Right atrium auricular region (tissue), 2 donors: Measurements from ENCODE around the gene L1TD1. TPM values are rescaled to one million over a fixed set of nuclear protein-coding genes. Genes with fewer than 3 reads are reported as not detected.
"Not testable (repeated sequence)": the region's sequence is repeated elsewhere in the genome, so short reads cannot be mapped to it uniquely, and the experiment has no call there.

Source experiments
- DNase-seq: peaks from one replicate; pipeline ENCODE4 v3.0.0-alpha.2; 2019; ENCODE audit warnings: low spot score
- H3K27ac ChIP-seq, 2 donors: fragments of 200-600 bp; sonication (generic); 1 replicate in 1 of 2; 2 replicates in 1 of 2; pipeline ENCODE4 v1.5.1; 2016 to 2019
- H3K27me3 ChIP-seq, 2 donors: fragments of 200-600 bp; sonication (generic); one replicate each; pipeline versions ENCODE4 v1.5.1 to v1.6.0; 2017 to 2019
- H3K36me3 ChIP-seq: fragments of 200-600 bp; sonication (generic); one replicate; pipeline ENCODE4 v1.5.1; 2016
- H3K4me1 ChIP-seq, 2 donors: fragments of 200-600 bp; sonication (generic); one replicate each; pipeline versions ENCODE4 v1.5.1 to v1.6.0; 2017 to 2019
- H3K4me3 ChIP-seq, 2 donors: fragments of 200-600 bp; sonication (generic); 1 replicate in 1 of 2; 2 replicates in 1 of 2; pipeline ENCODE4 v1.5.1; 2017 to 2019; ENCODE audit warnings: mild to moderate bottlenecking in 1 of 2, moderate library complexity in 1 of 2
- H3K9me3 ChIP-seq, 2 donors: fragments of 200-600 bp; sonication (generic); one replicate each; pipeline ENCODE4 v1.5.1; 2019
- total RNA-seq, 2 donors: library from RNA; depleted of rRNA; stranded (reverse); fragments of >200 nt; gene quantifications; one replicate each; pipeline ENCODE4 v1.1.0, GENCODE V29; 2016
- TF ChIP-seq, protein P1 (sequence below), 2 donors: fragments of 200-600 bp; sonication (generic); IDR thresholded peaks; one replicate each; pipeline ENCODE4 v1.5.1; 2019; ENCODE audit warnings: antibody characterized with exemption in 2 of 2

The L1TD1 gene
- total RNA-seq, 2 donors from 2014 or later, result not detected

DNA sequence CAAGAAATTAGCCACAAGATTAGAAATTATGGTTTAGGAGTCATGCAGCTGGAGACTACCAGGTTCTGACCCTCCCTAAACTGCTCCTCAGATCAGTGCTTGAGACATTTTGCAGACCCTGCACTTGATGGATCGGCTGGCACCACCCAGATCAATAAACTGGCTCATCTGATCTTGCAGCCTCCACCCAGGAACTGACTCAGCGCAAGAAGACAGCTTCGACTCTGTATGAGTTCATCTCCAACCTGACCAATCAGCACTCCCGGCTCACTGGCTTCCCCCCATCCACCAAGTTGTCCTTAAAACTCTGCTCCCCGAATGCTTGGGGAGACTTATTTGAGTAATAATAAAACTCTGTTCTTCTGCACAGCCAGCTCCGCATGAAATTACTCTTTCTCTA, 40.0 kb downstream of the L1TD1 start:
- Histone ChIP-seq H3K9me3 (no peaks in the 10 kb centered on the region), H3K27ac (no peak overlapping the region), H3K4me1 (no peaks in the 10 kb centered on the region), H3K27me3 (no peaks in the 10 kb centered on the region), H3K4me3 (no peak overlapping the region), H3K36me3 (no peaks in the 10 kb centered on the region)
- DNase-seq, result no peak
- TF ChIP-seq, protein P1, sequence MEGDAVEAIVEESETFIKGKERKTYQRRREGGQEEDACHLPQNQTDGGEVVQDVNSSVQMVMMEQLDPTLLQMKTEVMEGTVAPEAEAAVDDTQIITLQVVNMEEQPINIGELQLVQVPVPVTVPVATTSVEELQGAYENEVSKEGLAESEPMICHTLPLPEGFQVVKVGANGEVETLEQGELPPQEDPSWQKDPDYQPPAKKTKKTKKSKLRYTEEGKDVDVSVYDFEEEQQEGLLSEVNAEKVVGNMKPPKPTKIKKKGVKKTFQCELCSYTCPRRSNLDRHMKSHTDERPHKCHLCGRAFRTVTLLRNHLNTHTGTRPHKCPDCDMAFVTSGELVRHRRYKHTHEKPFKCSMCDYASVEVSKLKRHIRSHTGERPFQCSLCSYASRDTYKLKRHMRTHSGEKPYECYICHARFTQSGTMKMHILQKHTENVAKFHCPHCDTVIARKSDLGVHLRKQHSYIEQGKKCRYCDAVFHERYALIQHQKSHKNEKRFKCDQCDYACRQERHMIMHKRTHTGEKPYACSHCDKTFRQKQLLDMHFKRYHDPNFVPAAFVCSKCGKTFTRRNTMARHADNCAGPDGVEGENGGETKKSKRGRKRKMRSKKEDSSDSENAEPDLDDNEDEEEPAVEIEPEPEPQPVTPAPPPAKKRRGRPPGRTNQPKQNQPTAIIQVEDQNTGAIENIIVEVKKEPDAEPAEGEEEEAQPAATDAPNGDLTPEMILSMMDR (IDR thresholded peaks at IDR 0.05), result no peak

DNA sequence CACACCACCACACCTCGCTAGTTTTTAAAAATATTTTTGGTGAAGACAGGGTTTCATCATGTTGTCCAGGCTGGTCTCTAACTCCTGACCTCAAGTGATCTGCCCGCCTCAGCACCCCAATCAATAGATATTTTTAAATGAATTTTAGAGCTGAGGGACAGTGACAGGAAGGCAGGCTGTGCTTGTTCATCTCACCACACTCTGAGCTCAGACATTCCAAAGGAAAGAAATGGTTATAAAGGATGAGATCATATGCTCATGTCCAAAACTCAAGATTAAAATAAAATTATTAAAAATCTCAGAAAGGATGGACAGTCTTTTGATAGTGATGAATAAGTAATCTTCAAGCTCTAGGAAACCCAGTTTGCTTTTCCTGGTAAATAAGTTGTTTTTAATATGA, 40.9 kb downstream of the L1TD1 start:
- H3K4me3 ChIP-seq, result no peak overlapping the region
- no peaks in the 10 kb centered on the region for H3K27me3 ChIP-seq
- DNase-seq, result no peak
- no peaks in the 10 kb centered on the region for H3K4me1 ChIP-seq
- TF ChIP-seq, protein P1 (IDR thresholded peaks at IDR 0.05), result no peak
- no peaks in the 10 kb centered on the region for H3K9me3 ChIP-seq
- no peak overlapping the region for H3K27ac ChIP-seq
- H3K36me3 ChIP-seq, result no peaks in the 10 kb centered on the region

DNA sequence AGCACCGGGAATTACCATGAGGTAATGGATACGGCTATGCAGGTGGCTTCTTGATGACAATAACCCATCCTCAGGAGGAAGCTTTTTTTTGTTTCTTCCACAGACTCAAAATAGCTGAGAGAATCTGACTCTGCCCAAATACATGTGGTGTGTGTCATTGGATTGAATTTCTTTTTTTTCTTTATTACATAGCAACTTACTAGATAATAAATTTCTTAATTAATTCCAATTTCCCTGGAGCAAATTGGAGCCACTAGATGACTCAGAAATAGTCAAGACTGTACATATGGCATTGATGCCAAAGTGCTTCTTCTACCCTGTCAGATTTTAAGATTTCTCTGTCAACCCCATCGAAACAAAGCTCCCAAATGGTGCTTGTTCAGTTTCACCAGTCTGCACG, 42.7 kb downstream of the L1TD1 start:
- H3K27ac ChIP-seq, result no peak overlapping the region
- DNase-seq, result no peak
- TF ChIP-seq, protein P1 (IDR thresholded peaks at IDR 0.05), result no peak
- no peak overlapping the region for H3K4me3 ChIP-seq
- peaks cover 0 to 8% of the 10 kb centered on the region in 2 donors for H3K4me1 ChIP-seq
- no peaks in the 10 kb centered on the region for H3K9me3 ChIP-seq
- no peaks in the 10 kb centered on the region for H3K36me3 ChIP-seq
- no peaks in the 10 kb centered on the region for H3K27me3 ChIP-seq

DNA sequence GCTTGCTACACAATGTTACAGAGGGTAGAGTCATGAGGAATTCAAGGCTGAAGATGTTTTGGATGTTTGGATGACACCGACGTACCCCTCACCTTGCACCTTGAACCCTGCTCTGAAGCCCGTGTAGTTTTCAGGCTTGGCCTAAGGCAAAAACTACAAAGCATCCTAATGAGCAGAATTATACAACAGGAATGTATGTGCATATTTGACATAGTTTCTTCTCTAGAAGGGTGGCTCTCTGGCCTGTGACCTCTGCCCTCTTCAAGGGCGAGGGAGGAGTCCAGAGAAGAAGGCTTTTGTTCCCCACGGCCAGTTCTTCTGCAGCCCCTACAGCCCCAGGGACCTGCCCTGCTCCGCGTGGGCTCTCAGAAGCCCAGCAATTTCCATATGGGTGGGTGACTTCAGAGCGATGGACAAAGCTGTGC, 43.3 kb downstream of the L1TD1 start:
- Histone ChIP-seq H3K27me3 (no peaks in the 10 kb centered on the region), H3K36me3 (no peaks in the 10 kb centered on the region), H3K27ac (no peak overlapping the region), H3K4me1 (peaks cover 0 to 8% of the 10 kb centered on the region in 2 donors), H3K4me3 (no peak overlapping the region), H3K9me3 (no peaks in the 10 kb centered on the region)
- DNase-seq, result no peak
- TF ChIP-seq, protein P1 (IDR thresholded peaks at IDR 0.05), result no peak

DNA sequence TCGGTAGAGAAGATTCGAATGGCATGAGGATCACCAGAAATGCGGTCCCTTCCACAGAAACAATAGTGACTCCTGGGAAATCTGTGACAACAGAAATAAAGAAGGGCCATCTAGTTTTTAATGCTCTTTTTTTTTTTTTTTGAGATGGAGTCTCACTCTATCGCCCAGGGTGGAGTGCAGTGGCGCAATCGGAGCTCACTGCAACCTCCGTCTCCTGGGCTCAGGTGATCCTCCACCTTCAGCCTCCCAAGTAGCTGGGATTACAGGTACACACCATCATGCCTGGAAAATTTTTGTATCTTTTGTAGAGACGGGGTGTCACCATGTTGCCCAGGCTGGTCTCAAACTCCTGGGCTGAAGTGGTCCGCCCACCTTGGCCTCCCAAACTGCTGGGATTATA, 43.9 kb downstream of the L1TD1 start:
- DNase-seq, result no peak
- H3K4me1 ChIP-seq, result peaks cover 0 to 8% of the 10 kb centered on the region in 2 donors
- no peaks in the 10 kb centered on the region for H3K27me3 ChIP-seq
- H3K27ac ChIP-seq, result no peak overlapping the region
- H3K9me3 ChIP-seq, result no peaks in the 10 kb centered on the region
- TF ChIP-seq, protein P1 (IDR thresholded peaks at IDR 0.05), result no peak
- H3K4me3 ChIP-seq, result no peak overlapping the region
- no peaks in the 10 kb centered on the region for H3K36me3 ChIP-seq

DNA sequence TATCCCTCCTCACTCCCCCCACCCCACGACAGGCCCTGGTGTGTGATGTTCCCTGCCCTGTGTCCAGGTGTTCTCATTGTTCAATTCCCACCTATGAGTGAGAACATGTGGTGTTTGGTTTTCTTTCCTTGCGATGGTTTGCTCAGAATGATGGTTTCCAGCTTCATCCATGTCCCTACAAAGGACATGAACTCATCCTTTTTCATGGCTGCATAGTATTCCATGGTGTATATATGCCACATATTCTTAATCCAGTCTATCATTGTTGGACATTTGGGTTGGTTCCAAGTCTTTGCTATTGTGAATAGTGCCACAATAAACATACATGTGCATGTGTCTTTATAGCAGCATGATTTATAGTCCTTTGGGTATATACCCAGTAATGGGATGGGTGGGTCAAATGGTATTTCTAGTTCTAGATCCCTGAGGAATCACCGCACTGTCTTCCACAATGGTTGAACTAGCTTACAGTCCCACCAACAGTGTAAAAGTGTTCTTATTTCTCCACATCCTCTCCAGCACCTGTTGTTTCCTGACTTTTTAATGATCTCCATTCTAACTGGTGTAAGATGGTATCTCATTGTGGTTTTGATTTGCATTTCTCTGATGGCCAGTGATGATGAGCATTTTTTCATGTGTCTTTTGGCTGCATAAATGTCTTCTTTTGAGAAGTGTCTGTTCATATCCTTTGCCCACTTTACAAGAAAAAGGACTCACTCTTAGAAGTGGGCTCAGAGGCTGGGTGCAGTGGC, 45.2 kb downstream of the L1TD1 start:
- not testable (repeated sequence) for H3K4me3 ChIP-seq, DNase-seq, H3K27ac ChIP-seq

More for the DNA sequence above, 45.2 kb downstream of the L1TD1 start:
- not testable (repeated sequence) for H3K27me3 ChIP-seq, H3K36me3 ChIP-seq, H3K9me3 ChIP-seq, H3K4me1 ChIP-seq
